ENCODE data around the gene ABHD6.

GRCh38 chr3:58190882-58191281 is 46.7 kb upstream of the ABHD6 start:
- TF ChIP-seq, protein P1, sequence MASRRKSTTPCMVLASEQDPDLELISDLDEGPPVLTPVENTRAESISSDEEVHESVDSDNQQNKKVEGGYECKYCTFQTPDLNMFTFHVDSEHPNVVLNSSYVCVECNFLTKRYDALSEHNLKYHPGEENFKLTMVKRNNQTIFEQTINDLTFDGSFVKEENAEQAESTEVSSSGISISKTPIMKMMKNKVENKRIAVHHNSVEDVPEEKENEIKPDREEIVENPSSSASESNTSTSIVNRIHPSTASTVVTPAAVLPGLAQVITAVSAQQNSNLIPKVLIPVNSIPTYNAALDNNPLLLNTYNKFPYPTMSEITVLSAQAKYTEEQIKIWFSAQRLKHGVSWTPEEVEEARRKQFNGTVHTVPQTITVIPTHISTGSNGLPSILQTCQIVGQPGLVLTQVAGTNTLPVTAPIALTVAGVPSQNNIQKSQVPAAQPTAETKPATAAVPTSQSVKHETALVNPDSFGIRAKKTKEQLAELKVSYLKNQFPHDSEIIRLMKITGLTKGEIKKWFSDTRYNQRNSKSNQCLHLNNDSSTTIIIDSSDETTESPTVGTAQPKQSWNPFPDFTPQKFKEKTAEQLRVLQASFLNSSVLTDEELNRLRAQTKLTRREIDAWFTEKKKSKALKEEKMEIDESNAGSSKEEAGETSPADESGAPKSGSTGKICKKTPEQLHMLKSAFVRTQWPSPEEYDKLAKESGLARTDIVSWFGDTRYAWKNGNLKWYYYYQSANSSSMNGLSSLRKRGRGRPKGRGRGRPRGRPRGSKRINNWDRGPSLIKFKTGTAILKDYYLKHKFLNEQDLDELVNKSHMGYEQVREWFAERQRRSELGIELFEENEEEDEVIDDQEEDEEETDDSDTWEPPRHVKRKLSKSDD (conservative IDR thresholded peaks at IDR 0.05; ENCODE audit: low read length) = no peak
- TF ChIP-seq BMI1 (IDR thresholded peaks at IDR 0.05; ENCODE audit: low read length) (no peak), ELK1 (CRISPR knock-in tag; IDR thresholded peaks at IDR 0.05) (no peak), HMG20A (CRISPR knock-in tag; conservative IDR thresholded peaks at IDR 0.05) (no peak), MXI1 (IDR thresholded peaks at IDR 0.05; ENCODE audit: low read depth, low read length) (no peak), TAF1 (IDR thresholded peaks at IDR 0.05; ENCODE audit: control insufficient read depth, extremely low read depth, insufficient read depth, low read length, severe bottlenecking) (no peak), TEAD4 (IDR thresholded peaks at IDR 0.05; ENCODE audit: low read length) (no peak), TEAD4 (CRISPR knock-in tag; IDR thresholded peaks at IDR 0.05; ENCODE audit: borderline replicate concordance) (no peak)
- TF ChIP-seq, protein P2, sequence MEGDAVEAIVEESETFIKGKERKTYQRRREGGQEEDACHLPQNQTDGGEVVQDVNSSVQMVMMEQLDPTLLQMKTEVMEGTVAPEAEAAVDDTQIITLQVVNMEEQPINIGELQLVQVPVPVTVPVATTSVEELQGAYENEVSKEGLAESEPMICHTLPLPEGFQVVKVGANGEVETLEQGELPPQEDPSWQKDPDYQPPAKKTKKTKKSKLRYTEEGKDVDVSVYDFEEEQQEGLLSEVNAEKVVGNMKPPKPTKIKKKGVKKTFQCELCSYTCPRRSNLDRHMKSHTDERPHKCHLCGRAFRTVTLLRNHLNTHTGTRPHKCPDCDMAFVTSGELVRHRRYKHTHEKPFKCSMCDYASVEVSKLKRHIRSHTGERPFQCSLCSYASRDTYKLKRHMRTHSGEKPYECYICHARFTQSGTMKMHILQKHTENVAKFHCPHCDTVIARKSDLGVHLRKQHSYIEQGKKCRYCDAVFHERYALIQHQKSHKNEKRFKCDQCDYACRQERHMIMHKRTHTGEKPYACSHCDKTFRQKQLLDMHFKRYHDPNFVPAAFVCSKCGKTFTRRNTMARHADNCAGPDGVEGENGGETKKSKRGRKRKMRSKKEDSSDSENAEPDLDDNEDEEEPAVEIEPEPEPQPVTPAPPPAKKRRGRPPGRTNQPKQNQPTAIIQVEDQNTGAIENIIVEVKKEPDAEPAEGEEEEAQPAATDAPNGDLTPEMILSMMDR (IDR thresholded peaks at IDR 0.05 in 2 of 3, conservative IDR thresholded peaks at IDR 0.05 in 1 of 3; ENCODE audit: insufficient read depth in 2 of 3, low read depth in 1 of 3, low read length in 3 of 3) = no peak
- TF ChIP-seq, protein P3, sequence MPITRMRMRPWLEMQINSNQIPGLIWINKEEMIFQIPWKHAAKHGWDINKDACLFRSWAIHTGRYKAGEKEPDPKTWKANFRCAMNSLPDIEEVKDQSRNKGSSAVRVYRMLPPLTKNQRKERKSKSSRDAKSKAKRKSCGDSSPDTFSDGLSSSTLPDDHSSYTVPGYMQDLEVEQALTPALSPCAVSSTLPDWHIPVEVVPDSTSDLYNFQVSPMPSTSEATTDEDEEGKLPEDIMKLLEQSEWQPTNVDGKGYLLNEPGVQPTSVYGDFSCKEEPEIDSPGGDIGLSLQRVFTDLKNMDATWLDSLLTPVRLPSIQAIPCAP (CRISPR knock-in tag; IDR thresholded peaks at IDR 0.05; ENCODE audit: borderline replicate concordance) = no peak
- TF ChIP-seq, protein P4, sequence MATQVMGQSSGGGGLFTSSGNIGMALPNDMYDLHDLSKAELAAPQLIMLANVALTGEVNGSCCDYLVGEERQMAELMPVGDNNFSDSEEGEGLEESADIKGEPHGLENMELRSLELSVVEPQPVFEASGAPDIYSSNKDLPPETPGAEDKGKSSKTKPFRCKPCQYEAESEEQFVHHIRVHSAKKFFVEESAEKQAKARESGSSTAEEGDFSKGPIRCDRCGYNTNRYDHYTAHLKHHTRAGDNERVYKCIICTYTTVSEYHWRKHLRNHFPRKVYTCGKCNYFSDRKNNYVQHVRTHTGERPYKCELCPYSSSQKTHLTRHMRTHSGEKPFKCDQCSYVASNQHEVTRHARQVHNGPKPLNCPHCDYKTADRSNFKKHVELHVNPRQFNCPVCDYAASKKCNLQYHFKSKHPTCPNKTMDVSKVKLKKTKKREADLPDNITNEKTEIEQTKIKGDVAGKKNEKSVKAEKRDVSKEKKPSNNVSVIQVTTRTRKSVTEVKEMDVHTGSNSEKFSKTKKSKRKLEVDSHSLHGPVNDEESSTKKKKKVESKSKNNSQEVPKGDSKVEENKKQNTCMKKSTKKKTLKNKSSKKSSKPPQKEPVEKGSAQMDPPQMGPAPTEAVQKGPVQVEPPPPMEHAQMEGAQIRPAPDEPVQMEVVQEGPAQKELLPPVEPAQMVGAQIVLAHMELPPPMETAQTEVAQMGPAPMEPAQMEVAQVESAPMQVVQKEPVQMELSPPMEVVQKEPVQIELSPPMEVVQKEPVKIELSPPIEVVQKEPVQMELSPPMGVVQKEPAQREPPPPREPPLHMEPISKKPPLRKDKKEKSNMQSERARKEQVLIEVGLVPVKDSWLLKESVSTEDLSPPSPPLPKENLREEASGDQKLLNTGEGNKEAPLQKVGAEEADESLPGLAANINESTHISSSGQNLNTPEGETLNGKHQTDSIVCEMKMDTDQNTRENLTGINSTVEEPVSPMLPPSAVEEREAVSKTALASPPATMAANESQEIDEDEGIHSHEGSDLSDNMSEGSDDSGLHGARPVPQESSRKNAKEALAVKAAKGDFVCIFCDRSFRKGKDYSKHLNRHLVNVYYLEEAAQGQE (IDR thresholded peaks at IDR 0.05; ENCODE audit: borderline replicate concordance) = no peak
- TF ChIP-seq, protein P4 (CRISPR knock-in tag; IDR thresholded peaks at IDR 0.05; ENCODE audit: low read depth) = no peak

Measured in K562 (cell line).